ENCODE data around the gene NOS3. TPM values are rescaled to one million over a fixed set of nuclear protein-coding genes. Genes with fewer than 3 reads are reported as not detected.

The NOS3 gene
- total and polyA plus RNA-seq, 2 of the 13 experiments (the other 11 are each of a cell fraction or from before 2014, with no cell fraction given) = 3.7 to 7.5 TPM

- TF ChIP-seq SMAD1 (CRISPR knock-in tag; IDR thresholded peaks at IDR 0.05; ENCODE audit: borderline replicate concordance, low read depth) (no peak), GPN1 (CRISPR knock-in tag; IDR thresholded peaks at IDR 0.05; ENCODE audit: borderline replicate concordance) (no peak), PAF1 (CRISPR knock-in tag; IDR thresholded peaks at IDR 0.05) (no peak), ZNF414 (CRISPR knock-in tag; IDR thresholded peaks at IDR 0.05) (0 out of 2 replicates have a peak, but pooled peaks have one; percentile 37), LBX2 (CRISPR knock-in tag; IDR thresholded peaks at IDR 0.05; ENCODE audit: borderline replicate concordance) (no peak), ZNF605 (CRISPR knock-in tag; IDR thresholded peaks at IDR 0.05) (no peak), ZNF543 (CRISPR knock-in tag; IDR thresholded peaks at IDR 0.05) (no peak), ZNF776 (CRISPR knock-in tag; IDR thresholded peaks at IDR 0.05) (no peak), ZNF367 (CRISPR knock-in tag; IDR thresholded peaks at IDR 0.05; ENCODE audit: borderline replicate concordance) (no peak), ZNF780A (CRISPR knock-in tag; IDR thresholded peaks at IDR 0.05) (no peak), FOXJ3 (CRISPR knock-in tag; IDR thresholded peaks at IDR 0.05; ENCODE audit: borderline replicate concordance) (no peak), HDAC1 (CRISPR knock-in tag; IDR thresholded peaks at IDR 0.05) (0 out of 2 replicates have a peak, but pooled peaks have one; percentile 26), TCF7L2 (IDR thresholded peaks at IDR 0.05; ENCODE audit: low read depth, low read length) (no peak), ZMAT5 (CRISPR knock-in tag; IDR thresholded peaks at IDR 0.05; ENCODE audit: borderline replicate concordance, low read depth) (no peak), NFIC (IDR thresholded peaks at IDR 0.05; ENCODE audit: low read length) (no peak), ZNF629 (CRISPR knock-in tag; conservative IDR thresholded peaks at IDR 0.05) (no peak), CENPBD1 (CRISPR knock-in tag; IDR thresholded peaks at IDR 0.05; ENCODE audit: borderline replicate concordance, low read depth) (no peak), MATR3 (CRISPR knock-in tag; IDR thresholded peaks at IDR 0.05) (no peak), MTF1 (CRISPR knock-in tag; IDR thresholded peaks at IDR 0.05) (no peak), ZNF646 (CRISPR knock-in tag; IDR thresholded peaks at IDR 0.05) (no peak), ZNF567 (CRISPR knock-in tag; IDR thresholded peaks at IDR 0.05; ENCODE audit: borderline replicate concordance) (no peak), ZEB1 (IDR thresholded peaks at IDR 0.05; ENCODE audit: insufficient replicate concordance, low read depth) (no peak), POLR2A (IDR thresholded peaks at IDR 0.05; ENCODE audit: insufficient read depth in 1 of 2, low read depth in 2 of 2, low read length in 2 of 2) (no peak), DDIT3 (CRISPR knock-in tag; IDR thresholded peaks at IDR 0.05) (no peak), BORCS8-MEF2B (CRISPR knock-in tag; IDR thresholded peaks at IDR 0.05) (no peak)
These were observed 19.2 kb downstream of the NOS3 start (continued) for GRCh38 chr7:151010037-151010306.
